ENCODE measurements around the gene CDC73. TPM values are rescaled to one million over a fixed set of nuclear protein-coding genes. Genes with fewer than 3 reads are reported as not detected.
A peak's percentile ranks its signal among the peaks of the same experiment; 100 is the strongest.

Gene CDC73
- total and polyA plus RNA-seq, 2 of the 13 experiments (the other 11 are each of a cell fraction or from before 2014, with no cell fraction given) = 20.2 to 26.3 TPM

DNA sequence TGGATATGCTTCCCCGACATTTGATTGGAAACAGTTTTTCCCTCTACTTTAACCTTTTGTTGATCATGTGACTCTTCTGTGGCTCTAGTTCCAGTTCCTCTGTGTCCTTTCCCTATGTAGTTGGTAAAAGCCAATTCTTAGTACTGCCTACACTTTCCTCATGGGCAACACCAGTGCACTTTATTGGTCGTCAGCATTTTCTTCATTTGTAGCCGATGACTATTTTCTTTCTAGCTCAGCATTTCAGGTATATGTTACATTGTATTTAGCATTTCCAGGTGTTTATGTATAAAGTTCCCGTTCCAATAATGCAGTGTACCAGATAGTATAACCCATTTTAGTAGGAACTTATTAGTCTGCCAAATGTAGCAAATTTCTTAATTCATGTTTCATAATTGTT lies 92.2 kb downstream of the CDC73 start:
- Histone ChIP-seq H3K9ac (ENCODE audit: insufficient read depth, low read depth, low read length) (no peak overlapping the region), H3K27me3 (ENCODE audit: control insufficient read depth in 1 of 2, insufficient read depth in 2 of 2, low read length in 2 of 2) (no peaks in the 10 kb centered on the region), H2AFZ (ENCODE audit: low read length) (no peak overlapping the region), H3K4me3 (replicated peaks in 1 of 3; ENCODE audit: insufficient read depth in 1 of 3, low read depth in 2 of 3, low read length in 3 of 3) (no peak overlapping the region), H3K9me3 (ENCODE audit: low read length) (no peaks in the 10 kb centered on the region), H3K4me2 (ENCODE audit: low read depth, low read length) (no peak overlapping the region), H3K4me1 (ENCODE audit: insufficient read depth, low read length) (peaks cover 8% of the 10 kb centered on the region; the same call in 1 of the 2 replicates), H3K79me2 (ENCODE audit: insufficient read depth, low read length) (no peaks in the 10 kb centered on the region), H4K20me1 (ENCODE audit: insufficient read depth, low read length) (no peaks in the 10 kb centered on the region), H3K27ac (ENCODE audit: extremely low read length, insufficient read depth, low read length) (no peak overlapping the region), H3K36me3 (replicated peaks in 1 of 2; ENCODE audit: control insufficient read depth in 1 of 2, insufficient read depth in 2 of 2, low read length in 2 of 2) (peaks cover 1 to 33% of the 10 kb centered on the region in 2 experiments; a peak in 3 of 5 replicates)
- CTCF ChIA-PET (ENCODE audit: low intra/inter-chr PET ratio, low total read pairs) = no interaction called here
- no peak for DNase-seq (ENCODE audit: low spot score)
- TF ChIP-seq MAFF (IDR thresholded peaks at IDR 0.05; ENCODE audit: low read depth, low read length) (peak; percentile 68), MAFK (conservative IDR thresholded peaks at IDR 0.05 in 1 of 2, IDR thresholded peaks at IDR 0.05 in 1 of 2; ENCODE audit: low read length in 2 of 2) (peak; percentile 62 to 66; a peak in 3 of 4 replicates)
- TF ChIP-seq, protein P1, sequence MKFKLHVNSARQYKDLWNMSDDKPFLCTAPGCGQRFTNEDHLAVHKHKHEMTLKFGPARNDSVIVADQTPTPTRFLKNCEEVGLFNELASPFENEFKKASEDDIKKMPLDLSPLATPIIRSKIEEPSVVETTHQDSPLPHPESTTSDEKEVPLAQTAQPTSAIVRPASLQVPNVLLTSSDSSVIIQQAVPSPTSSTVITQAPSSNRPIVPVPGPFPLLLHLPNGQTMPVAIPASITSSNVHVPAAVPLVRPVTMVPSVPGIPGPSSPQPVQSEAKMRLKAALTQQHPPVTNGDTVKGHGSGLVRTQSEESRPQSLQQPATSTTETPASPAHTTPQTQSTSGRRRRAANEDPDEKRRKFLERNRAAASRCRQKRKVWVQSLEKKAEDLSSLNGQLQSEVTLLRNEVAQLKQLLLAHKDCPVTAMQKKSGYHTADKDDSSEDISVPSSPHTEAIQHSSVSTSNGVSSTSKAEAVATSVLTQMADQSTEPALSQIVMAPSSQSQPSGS (CRISPR knock-in tag; IDR thresholded peaks at IDR 0.05) = no peak
- POLR2A ChIA-PET = no interaction called here
- WGBS (ENCODE audit: low lambda C conversion rate) = 97% methylated on average over 4 of the region's 4 CpGs
- no peak for ATAC-seq
- no TSS peak for BruUV-seq (replicated peaks)
- in situ Hi-C loops (cut with HindIII; ENCODE audit: extremely low pct_ligation_motif_present, low pct_unique_long_range_greater_than_20kb) (no loop called here), intact Hi-C loops (cut with micrococcal nuclease; ENCODE audit: unreplicated experiment) (no loop called here)
- no peak for FAIRE-seq

DNA sequence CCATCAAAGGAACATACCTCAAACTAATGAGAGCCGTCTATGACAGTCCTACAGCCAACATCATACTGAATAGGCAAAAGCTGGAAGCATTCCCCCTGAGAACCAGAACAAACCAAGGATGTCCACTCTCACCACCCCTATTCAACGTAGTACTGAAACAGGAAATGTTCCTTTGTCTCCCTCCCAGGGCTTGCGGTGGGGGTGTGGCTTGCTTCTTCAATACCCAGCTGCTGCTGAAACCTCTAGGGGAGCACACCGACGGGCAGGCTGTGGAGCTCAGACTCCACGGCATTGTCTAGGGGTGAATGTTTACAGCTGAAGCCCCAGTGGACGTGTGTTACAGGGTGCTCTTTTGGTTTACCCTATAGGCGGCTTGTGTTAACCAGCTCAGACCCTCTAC lies 95.1 kb downstream of the CDC73 start:
- no peak for FAIRE-seq
- DNase-seq (ENCODE audit: low spot score) = no peak
- no peaks in the 10 kb centered on the region for H3K9me3 ChIP-seq (ENCODE audit: low read length)
- POLR2A ChIA-PET = no interaction called here
- no peaks in the 10 kb centered on the region for H4K20me1 ChIP-seq (ENCODE audit: insufficient read depth, low read length)
- BruUV-seq (replicated peaks) = no TSS peak
- peaks cover 1 to 34% of the 10 kb centered on the region in 2 experiments; a peak in 3 of 5 replicates for H3K36me3 ChIP-seq (replicated peaks in 1 of 2; ENCODE audit: control insufficient read depth in 1 of 2, insufficient read depth in 2 of 2, low read length in 2 of 2)
- H2AFZ ChIP-seq (ENCODE audit: low read length) = no peak overlapping the region
- H3K9ac ChIP-seq (ENCODE audit: insufficient read depth, low read depth, low read length) = no peak overlapping the region
- CTCF ChIA-PET (ENCODE audit: low intra/inter-chr PET ratio, low total read pairs) = no interaction called here
- in situ Hi-C loops (cut with HindIII; ENCODE audit: extremely low pct_ligation_motif_present, low pct_unique_long_range_greater_than_20kb) (no loop called here), intact Hi-C loops (cut with micrococcal nuclease; ENCODE audit: unreplicated experiment) (no loop called here)
- H3K27me3 ChIP-seq (ENCODE audit: control insufficient read depth in 1 of 2, insufficient read depth in 2 of 2, low read length in 2 of 2) = no peaks in the 10 kb centered on the region
- no peak for ATAC-seq
- WGBS (ENCODE audit: low lambda C conversion rate) = 96% methylated on average over 8 of the region's 8 CpGs
- no peaks in the 10 kb centered on the region for H3K79me2 ChIP-seq (ENCODE audit: insufficient read depth, low read length)
- H3K4me3 ChIP-seq (replicated peaks in 1 of 3; ENCODE audit: insufficient read depth in 1 of 3, low read depth in 2 of 3, low read length in 3 of 3) = no peak overlapping the region
- H3K27ac ChIP-seq (ENCODE audit: extremely low read length, insufficient read depth, low read length) = no peak overlapping the region
- H3K4me2 ChIP-seq (ENCODE audit: low read depth, low read length) = no peak overlapping the region
- H3K4me1 ChIP-seq (ENCODE audit: insufficient read depth, low read length) = no peaks in the 10 kb centered on the region
- no peak for TF ChIP-seq ZNF543 (CRISPR knock-in tag; IDR thresholded peaks at IDR 0.05)
- no peak for TF ChIP-seq ZBTB38 (CRISPR knock-in tag; IDR thresholded peaks at IDR 0.05)
- TF ChIP-seq PHF8 (CRISPR knock-in tag; IDR thresholded peaks at IDR 0.05) = no peak
- TF ChIP-seq XRCC5 (optimal IDR thresholded peaks at IDR 0.05; ENCODE audit: low read length) = no peak
- TF ChIP-seq, protein P2, sequence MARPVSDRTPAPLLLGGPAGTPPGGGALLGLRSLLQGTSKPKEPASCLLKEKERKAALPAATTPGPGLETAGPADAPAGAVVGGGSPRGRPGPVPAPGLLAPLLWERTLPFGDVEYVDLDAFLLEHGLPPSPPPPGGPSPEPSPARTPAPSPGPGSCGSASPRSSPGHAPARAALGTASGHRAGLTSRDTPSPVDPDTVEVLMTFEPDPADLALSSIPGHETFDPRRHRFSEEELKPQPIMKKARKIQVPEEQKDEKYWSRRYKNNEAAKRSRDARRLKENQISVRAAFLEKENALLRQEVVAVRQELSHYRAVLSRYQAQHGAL (CRISPR knock-in tag; IDR thresholded peaks at IDR 0.05; ENCODE audit: not compliant biosample characterization) = no peak
- no peak for TF ChIP-seq PHF21A (CRISPR knock-in tag; IDR thresholded peaks at IDR 0.05)
- TF ChIP-seq, protein P3, sequence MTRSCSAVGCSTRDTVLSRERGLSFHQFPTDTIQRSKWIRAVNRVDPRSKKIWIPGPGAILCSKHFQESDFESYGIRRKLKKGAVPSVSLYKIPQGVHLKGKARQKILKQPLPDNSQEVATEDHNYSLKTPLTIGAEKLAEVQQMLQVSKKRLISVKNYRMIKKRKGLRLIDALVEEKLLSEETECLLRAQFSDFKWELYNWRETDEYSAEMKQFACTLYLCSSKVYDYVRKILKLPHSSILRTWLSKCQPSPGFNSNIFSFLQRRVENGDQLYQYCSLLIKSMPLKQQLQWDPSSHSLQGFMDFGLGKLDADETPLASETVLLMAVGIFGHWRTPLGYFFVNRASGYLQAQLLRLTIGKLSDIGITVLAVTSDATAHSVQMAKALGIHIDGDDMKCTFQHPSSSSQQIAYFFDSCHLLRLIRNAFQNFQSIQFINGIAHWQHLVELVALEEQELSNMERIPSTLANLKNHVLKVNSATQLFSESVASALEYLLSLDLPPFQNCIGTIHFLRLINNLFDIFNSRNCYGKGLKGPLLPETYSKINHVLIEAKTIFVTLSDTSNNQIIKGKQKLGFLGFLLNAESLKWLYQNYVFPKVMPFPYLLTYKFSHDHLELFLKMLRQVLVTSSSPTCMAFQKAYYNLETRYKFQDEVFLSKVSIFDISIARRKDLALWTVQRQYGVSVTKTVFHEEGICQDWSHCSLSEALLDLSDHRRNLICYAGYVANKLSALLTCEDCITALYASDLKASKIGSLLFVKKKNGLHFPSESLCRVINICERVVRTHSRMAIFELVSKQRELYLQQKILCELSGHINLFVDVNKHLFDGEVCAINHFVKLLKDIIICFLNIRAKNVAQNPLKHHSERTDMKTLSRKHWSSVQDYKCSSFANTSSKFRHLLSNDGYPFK (CRISPR knock-in tag; IDR thresholded peaks at IDR 0.05; ENCODE audit: borderline replicate concordance) = no peak
- TF ChIP-seq SALL1 (CRISPR knock-in tag; IDR thresholded peaks at IDR 0.05) = no peak
- TF ChIP-seq, protein P4, sequence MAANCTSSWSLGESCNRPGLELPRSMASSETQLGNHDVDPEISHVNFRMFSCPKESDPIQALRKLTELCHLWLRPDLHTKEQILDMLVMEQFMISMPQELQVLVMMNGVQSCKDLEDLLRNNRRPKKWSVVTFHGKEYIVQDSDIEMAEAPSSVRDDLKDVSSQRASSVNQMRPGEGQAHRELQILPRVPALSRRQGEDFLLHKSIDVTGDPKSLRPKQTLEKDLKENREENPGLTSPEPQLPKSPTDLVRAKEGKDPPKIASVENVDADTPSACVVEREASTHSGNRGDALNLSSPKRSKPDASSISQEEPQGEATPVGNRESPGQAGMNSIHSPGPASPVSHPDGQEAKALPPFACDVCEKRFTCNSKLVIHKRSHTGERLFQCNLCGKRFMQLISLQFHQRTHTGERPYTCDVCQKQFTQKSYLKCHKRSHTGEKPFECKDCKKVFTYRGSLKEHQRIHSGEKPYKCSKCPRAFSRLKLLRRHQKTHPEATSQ (CRISPR knock-in tag; IDR thresholded peaks at IDR 0.05; ENCODE audit: borderline replicate concordance) = no peak
- TF ChIP-seq ZNF569 (CRISPR knock-in tag; IDR thresholded peaks at IDR 0.05; ENCODE audit: borderline replicate concordance) = no peak

Measured in HepG2 (cell line).